ENCODE results near the gene ZNF337. TPM values are rescaled to one million over a fixed set of nuclear protein-coding genes. Genes with fewer than 3 reads are reported as not detected.
A peak's percentile ranks its signal among the peaks of the same experiment; 100 is the strongest.

Gene ZNF337
- total and polyA plus RNA-seq, 2 of the 13 experiments (the other 11 are each of a cell fraction or from before 2014, with no cell fraction given), result 17.0 to 19.6 TPM

- TF ChIP-seq HMGXB3 (CRISPR knock-in tag; IDR thresholded peaks at IDR 0.05; ENCODE audit: borderline replicate concordance), result no peak; the same call in none of the 2 replicates
- TF ChIP-seq CBFB (CRISPR knock-in tag; IDR thresholded peaks at IDR 0.05), result peak; percentile 92
- peak; percentile 47; the same call in 1 of the 2 replicates for TF ChIP-seq ZNF232 (CRISPR knock-in tag; IDR thresholded peaks at IDR 0.05; ENCODE audit: borderline replicate concordance)
- peak; percentile 99 for TF ChIP-seq BCL3 (CRISPR knock-in tag; IDR thresholded peaks at IDR 0.05)
- no peak for TF ChIP-seq MBNL3 (CRISPR knock-in tag; conservative IDR thresholded peaks at IDR 0.05)
- TF ChIP-seq NR2F1 (CRISPR knock-in tag; IDR thresholded peaks at IDR 0.05), result peak in 1 of 2 experiments; percentile 78; a peak in 2 of 4 replicates
- peak; percentile 99 for TF ChIP-seq POGZ (CRISPR knock-in tag; IDR thresholded peaks at IDR 0.05)
- no peak for TF ChIP-seq RARG (CRISPR knock-in tag; IDR thresholded peaks at IDR 0.05; ENCODE audit: low read depth)
- TF ChIP-seq XBP1 (CRISPR knock-in tag; IDR thresholded peaks at IDR 0.05), result peak; percentile 30
- TF ChIP-seq ZNF3 (CRISPR knock-in tag; IDR thresholded peaks at IDR 0.05), result no peak; the same call in 1 of the 2 replicates
- TF ChIP-seq ZSCAN21 (CRISPR knock-in tag; IDR thresholded peaks at IDR 0.05; ENCODE audit: borderline replicate concordance), result peak; percentile 99
- peak; percentile 81; the same call in 1 of the 2 replicates for TF ChIP-seq SIN3A (IDR thresholded peaks at IDR 0.05; ENCODE audit: borderline replicate concordance, low read depth, low read length)
- peak; percentile 92; the same call in 1 of the 2 replicates for TF ChIP-seq NAIF1 (CRISPR knock-in tag; IDR thresholded peaks at IDR 0.05; ENCODE audit: borderline replicate concordance)
- peak; percentile 97 for TF ChIP-seq ZNF407 (CRISPR knock-in tag; IDR thresholded peaks at IDR 0.05; ENCODE audit: not compliant biosample characterization)
Observed at GRCh38 chr20:25696371-25697131, at the start of gene ZNF337 (continued).
